Heart left ventricle (tissue), 13 donors: ENCODE measurements around the gene CPD.

Source experiments
- CTCF ChIP-seq, 12 donors: fragments of 200-600 bp; sonication (generic) in 4 of 12; IDR thresholded peaks; one replicate each; pipeline versions ENCODE4 v1.5.0 to v1.8.0; 2018 to 2022; ENCODE audit warnings: antibody characterized with exemption in 12 of 12, mild to moderate bottlenecking in 5 of 12
- POLR2A ChIP-seq, 2 donors: fragments of 450-650 bp; IDR thresholded peaks; one replicate each; pipeline ENCODE4 v1.6.1; 2017; ENCODE audit warnings: antibody characterized with exemption in 2 of 2, mild to moderate bottlenecking in 2 of 2, moderate library complexity in 2 of 2
- donor health status: ischemic (EF 13 %, LVEDD 7.1; RV severe dilation, severe dysfunction).
- donor health status: DM: no; HTN: yes; CAD: no.
- donor health status: DM: no; HTN: no; CAD: no.
- donor health status: ischemic (EF 25% LVEDD 6.9; RV normal size, moderate dysfunction).
- donor health status: ischemic (EF 25% LVEDD 5.7; RV mildly dilated, moderate dysfunction).
- donor health status: ischemic (EF 35%, LVEDD 5.7; RV mildly dilated, moderate dysfunction).
- donor health status: nonischemic (EF 11% LVEDD 7.7; RV severe dilation, severe dysfunction).
- donor health status: DM: yes; HTN: yes; CAD: no.
- donor health status: PGD.
- donor health status: ischemic (EF 29% LVEDD 5.4; RV normal size, mild dysfunction).
- donor health status: nonischemic (EF 23%, LVEDD 6.1; RV moderate dilation, normal function).

- no peak for TF ChIP-seq CTCF (IDR thresholded peaks at IDR 0.05)
- TF ChIP-seq POLR2A (IDR thresholded peaks at IDR 0.05) = no peak
These were observed 71.6 kb downstream of the CPD start for GRCh38 chr17:30450125-30451027.
